MM.1S (cell line): ENCODE data around the gene SERPINB7.

Experiments used
- DNase-seq: peaks from one replicate; pipeline ENCODE4 v3.0.0-alpha.2; 2015
- H2AFZ ChIP-seq: fragments of 300-600 bp; sonication (generic); 2 replicates; pipeline ENCODE4 v1.6.0; 2016; ENCODE audit warnings: antibody characterized with exemption, low read length
- H3F3A ChIP-seq: fragments of 300-600 bp; sonication (generic); 2 replicates; pipeline ENCODE4 v1.6.1; 2016; ENCODE audit warnings: mild to moderate bottlenecking, antibody characterized with exemption, low read length, moderate library complexity, mixed read lengths; ENCODE audit not compliant: insufficient read depth
- H3K27ac ChIP-seq: fragments of 300-600 bp; sonication (generic); 2 replicates; pipeline ENCODE4 v1.5.1; 2016; ENCODE audit warnings: mild to moderate bottlenecking, low read length
- H3K27me3 ChIP-seq: fragments of 300-600 bp; sonication (generic); replicated peaks from 2 replicates; pipeline ENCODE4 v1.6.0; 2016; ENCODE audit warnings: low read length; ENCODE audit not compliant: insufficient read depth
- H3K36me3 ChIP-seq: fragments of 300-600 bp; sonication (generic); replicated peaks from 2 replicates; pipeline ENCODE4 v1.6.1; 2016; ENCODE audit warnings: mild to moderate bottlenecking, low read length, mixed read lengths; ENCODE audit not compliant: insufficient read depth
- H3K4me1 ChIP-seq: fragments of 300-600 bp; sonication (generic); 2 replicates; pipeline ENCODE4 v1.6.1; 2016; ENCODE audit warnings: low read length, mixed read lengths
- H3K4me2 ChIP-seq: fragments of 300-600 bp; sonication (generic); 2 replicates; pipeline ENCODE4 v1.6.0; 2016; ENCODE audit warnings: low read depth, low read length
- H3K4me3 ChIP-seq: fragments of 300-600 bp; sonication (generic); 2 replicates; pipeline ENCODE4 v1.5.1; 2016; ENCODE audit warnings: low read length, mixed read lengths
- H3K79me2 ChIP-seq: fragments of 300-600 bp; sonication (generic); 2 replicates; pipeline ENCODE4 v1.6.1; 2016; ENCODE audit warnings: mixed run types, low read length, mixed read lengths
- H3K9ac ChIP-seq: fragments of 300-600 bp; sonication (generic); 2 replicates; pipeline ENCODE4 v1.6.1; 2016; ENCODE audit warnings: low read length, mixed read lengths
- H3K9me2 ChIP-seq: fragments of 300-600 bp; sonication (generic); replicated peaks from 2 replicates; pipeline ENCODE4 v1.6.1; 2016; ENCODE audit warnings: mild to moderate bottlenecking, low read length, mixed read lengths; ENCODE audit not compliant: insufficient read depth
- H3K9me3 ChIP-seq: fragments of 300-600 bp; sonication (generic); replicated peaks from 2 replicates; pipeline ENCODE4 v1.6.1; 2016; ENCODE audit warnings: mild to moderate bottlenecking, low read length, mixed read lengths; ENCODE audit not compliant: insufficient read depth
- H4K20me1 ChIP-seq: fragments of 300-600 bp; sonication (generic); 2 replicates; pipeline ENCODE4 v1.6.1; 2016; ENCODE audit warnings: mild to moderate bottlenecking, low read length, moderate library complexity, mixed read lengths; ENCODE audit not compliant: insufficient read depth
- EZH2 ChIP-seq: fragments of 300-600 bp; sonication (generic); optimal IDR thresholded peaks from 2 replicates; pipeline ENCODE3; 2017; ENCODE audit warnings: low read depth, mild to moderate bottlenecking, antibody characterized with exemption, low read length, mixed read lengths
- EZH2phosphoT487 ChIP-seq: fragments of 300-600 bp; sonication (generic); IDR thresholded peaks from 2 replicates; pipeline ENCODE4 v1.6.1; 2018; ENCODE audit warnings: antibody characterized with exemption, low read length
- TF ChIP-seq, protein P1 (sequence below): fragments of 300-600 bp; sonication (generic); IDR thresholded peaks from 2 replicates; pipeline ENCODE4 v1.5.1; 2016; ENCODE audit warnings: antibody characterized with exemption, low read length, mixed read lengths

Gene SERPINB7

DNA sequence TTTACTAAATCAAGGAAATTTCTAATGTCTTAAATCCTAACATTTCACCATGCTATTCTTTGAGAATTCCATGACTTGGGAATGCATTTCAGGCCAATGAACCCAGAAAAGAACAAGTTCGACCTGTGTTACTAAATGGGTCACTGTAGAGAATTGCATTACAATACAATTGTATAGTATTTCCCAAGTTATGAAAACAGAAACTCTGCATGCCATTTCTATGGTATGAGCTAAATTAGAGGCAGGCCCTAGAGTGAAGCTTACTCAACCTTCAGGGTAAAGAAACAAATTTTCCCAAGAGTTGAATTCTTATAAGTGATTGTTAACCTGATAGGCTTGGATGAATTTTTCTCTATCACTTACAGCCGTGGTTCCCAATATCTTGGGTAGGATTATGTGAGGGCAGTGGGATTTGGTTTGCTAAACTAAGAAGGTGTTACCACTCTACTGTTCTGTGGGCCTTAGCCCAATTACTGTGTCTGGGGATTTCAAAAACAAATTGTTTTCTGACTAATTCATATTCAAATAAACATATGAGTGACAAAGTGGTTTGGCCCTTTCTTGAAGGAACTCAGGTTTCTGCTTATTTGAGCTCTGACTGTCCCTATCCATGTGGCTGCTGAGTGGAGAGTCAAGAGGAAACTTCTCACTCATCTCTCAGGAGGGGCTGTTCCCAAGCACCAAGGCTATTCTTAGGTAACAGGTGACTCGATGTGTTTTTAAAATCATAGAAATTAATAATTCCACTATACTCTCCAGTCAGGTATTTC lies 11.2 kb upstream of the SERPINB7 start:
- Histone ChIP-seq H3K27me3 (no peaks in the 10 kb centered on the region), H4K20me1 (no peaks in the 10 kb centered on the region), H2AFZ (no peak overlapping the region), H3K9me3 (no peaks in the 10 kb centered on the region), H3K9me2 (no peaks in the 10 kb centered on the region), H3K79me2 (no peaks in the 10 kb centered on the region), H3K4me2 (no peak overlapping the region), H3K4me1 (no peaks in the 10 kb centered on the region), H3K9ac (no peak overlapping the region), H3F3A (no peaks in the 10 kb centered on the region), H3K36me3 (no peaks in the 10 kb centered on the region), H3K27ac (no peak overlapping the region), H3K4me3 (no peak overlapping the region)
- no peak for DNase-seq
- TF ChIP-seq EZH2: no peak
- TF ChIP-seq EZH2phosphoT487: no peak
- TF ChIP-seq, protein P1, sequence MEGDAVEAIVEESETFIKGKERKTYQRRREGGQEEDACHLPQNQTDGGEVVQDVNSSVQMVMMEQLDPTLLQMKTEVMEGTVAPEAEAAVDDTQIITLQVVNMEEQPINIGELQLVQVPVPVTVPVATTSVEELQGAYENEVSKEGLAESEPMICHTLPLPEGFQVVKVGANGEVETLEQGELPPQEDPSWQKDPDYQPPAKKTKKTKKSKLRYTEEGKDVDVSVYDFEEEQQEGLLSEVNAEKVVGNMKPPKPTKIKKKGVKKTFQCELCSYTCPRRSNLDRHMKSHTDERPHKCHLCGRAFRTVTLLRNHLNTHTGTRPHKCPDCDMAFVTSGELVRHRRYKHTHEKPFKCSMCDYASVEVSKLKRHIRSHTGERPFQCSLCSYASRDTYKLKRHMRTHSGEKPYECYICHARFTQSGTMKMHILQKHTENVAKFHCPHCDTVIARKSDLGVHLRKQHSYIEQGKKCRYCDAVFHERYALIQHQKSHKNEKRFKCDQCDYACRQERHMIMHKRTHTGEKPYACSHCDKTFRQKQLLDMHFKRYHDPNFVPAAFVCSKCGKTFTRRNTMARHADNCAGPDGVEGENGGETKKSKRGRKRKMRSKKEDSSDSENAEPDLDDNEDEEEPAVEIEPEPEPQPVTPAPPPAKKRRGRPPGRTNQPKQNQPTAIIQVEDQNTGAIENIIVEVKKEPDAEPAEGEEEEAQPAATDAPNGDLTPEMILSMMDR: no peak

DNA sequence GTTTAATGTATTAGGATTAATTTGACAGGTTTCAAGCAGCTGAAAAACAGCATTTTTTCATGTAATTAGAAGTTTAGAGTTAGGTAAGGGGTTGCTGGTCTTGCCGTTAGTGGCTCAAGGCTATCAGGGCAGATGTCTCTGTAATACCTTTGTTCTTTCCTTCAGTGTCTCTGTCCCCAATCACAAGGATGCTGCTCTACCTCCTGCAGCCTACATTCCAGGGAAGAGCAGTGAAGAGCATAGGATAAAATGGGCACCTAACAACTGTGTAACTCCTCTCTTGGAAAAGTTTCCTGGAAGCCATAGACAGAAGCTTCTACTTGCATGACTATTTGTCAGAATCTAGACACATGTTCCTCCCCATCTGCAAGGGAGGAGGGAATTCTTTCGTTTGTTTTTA lies 9.4 kb upstream of the SERPINB7 start:
- H3K4me1 ChIP-seq: no peaks in the 10 kb centered on the region
- no peak overlapping the region for H3K4me2 ChIP-seq
- no peaks in the 10 kb centered on the region for H3K9me2 ChIP-seq
- H3K27me3 ChIP-seq: no peaks in the 10 kb centered on the region
- no peaks in the 10 kb centered on the region for H4K20me1 ChIP-seq
- H3K4me3 ChIP-seq: no peak overlapping the region
- no peak overlapping the region for H3K9ac ChIP-seq
- no peak overlapping the region for H3K27ac ChIP-seq
- no peaks in the 10 kb centered on the region for H3K79me2 ChIP-seq
- no peaks in the 10 kb centered on the region for H3K9me3 ChIP-seq
- no peaks in the 10 kb centered on the region for H3K36me3 ChIP-seq
- H3F3A ChIP-seq: no peaks in the 10 kb centered on the region
- no peak overlapping the region for H2AFZ ChIP-seq
- no peak for TF ChIP-seq EZH2
- no peak for DNase-seq

DNA sequence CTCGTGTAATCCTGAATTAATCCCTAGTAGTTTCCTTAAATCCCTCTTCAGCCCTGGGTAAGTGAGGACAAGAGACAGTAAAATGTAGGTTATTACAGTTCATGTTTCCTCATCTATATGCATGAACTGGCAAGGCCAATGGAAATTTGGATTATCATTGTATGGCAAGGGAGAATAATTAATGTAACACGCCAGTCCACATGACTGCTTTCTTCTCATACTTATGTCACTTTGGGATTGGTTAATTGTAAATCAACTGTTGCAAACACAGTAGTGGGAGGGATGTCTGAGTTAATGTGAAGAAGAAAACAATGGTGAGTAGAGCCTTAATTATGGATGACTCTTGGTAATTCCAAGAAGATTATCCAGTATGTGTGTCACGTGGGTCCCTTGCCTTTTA lies 1.7 kb upstream of the SERPINB7 start:
- no peaks in the 10 kb centered on the region for H3K9me3 ChIP-seq
- H3K79me2 ChIP-seq: no peaks in the 10 kb centered on the region
- H3F3A ChIP-seq: no peaks in the 10 kb centered on the region
- DNase-seq: no peak
- H3K36me3 ChIP-seq: no peaks in the 10 kb centered on the region
- no peak overlapping the region for H3K9ac ChIP-seq
- no peaks in the 10 kb centered on the region for H3K9me2 ChIP-seq
- no peaks in the 10 kb centered on the region for H3K4me1 ChIP-seq
- H3K4me3 ChIP-seq: no peak overlapping the region
- no peak overlapping the region for H3K27ac ChIP-seq
- TF ChIP-seq, protein P1: no peak
- TF ChIP-seq EZH2 (no peak), EZH2phosphoT487 (no peak)
- H4K20me1 ChIP-seq: no peaks in the 10 kb centered on the region
- H3K27me3 ChIP-seq: no peaks in the 10 kb centered on the region
- H2AFZ ChIP-seq: no peak overlapping the region
- no peak overlapping the region for H3K4me2 ChIP-seq

DNA sequence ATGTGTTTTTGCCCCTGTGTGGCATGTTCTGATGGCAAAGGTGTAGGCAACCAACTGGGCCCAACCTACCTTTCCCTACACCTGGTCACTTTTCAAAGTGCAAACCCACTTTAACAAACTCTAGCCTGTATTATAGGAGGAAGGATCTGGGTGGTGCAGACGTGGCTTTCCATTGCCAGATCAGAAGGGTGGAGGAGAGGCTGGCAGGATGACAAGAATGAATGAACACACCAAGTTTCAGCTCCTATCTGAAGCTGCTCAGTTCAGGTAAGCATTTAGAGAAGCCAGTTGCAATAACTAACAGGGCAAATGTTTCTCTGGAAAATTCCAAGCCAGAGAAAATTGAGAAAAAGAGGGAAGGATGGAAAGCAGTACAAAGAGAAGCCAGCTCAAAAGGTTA lies 707 bp upstream of the SERPINB7 start:
- TF ChIP-seq, protein P1: no peak
- TF ChIP-seq EZH2phosphoT487 (no peak), EZH2 (no peak)
- Histone ChIP-seq H3K9me3 (no peaks in the 10 kb centered on the region), H3K36me3 (no peaks in the 10 kb centered on the region), H3K4me2 (no peak overlapping the region), H3F3A (no peaks in the 10 kb centered on the region), H3K9me2 (no peaks in the 10 kb centered on the region), H3K4me3 (no peak overlapping the region), H3K9ac (no peak overlapping the region), H3K27me3 (no peaks in the 10 kb centered on the region), H4K20me1 (no peaks in the 10 kb centered on the region), H3K79me2 (no peaks in the 10 kb centered on the region), H2AFZ (no peak overlapping the region), H3K4me1 (no peaks in the 10 kb centered on the region), H3K27ac (no peak overlapping the region)
- DNase-seq: no peak
